Activated naive CD4-positive, alpha-beta T cell (primary cell): ENCODE data around the gene HIF3A.

Source experiments
- DNase-seq, 4 experiments: peaks; one replicate each; lab custom pipeline; 2025; lab: John Stamatoyannopoulos, UW

HIF3A gene

DNA sequence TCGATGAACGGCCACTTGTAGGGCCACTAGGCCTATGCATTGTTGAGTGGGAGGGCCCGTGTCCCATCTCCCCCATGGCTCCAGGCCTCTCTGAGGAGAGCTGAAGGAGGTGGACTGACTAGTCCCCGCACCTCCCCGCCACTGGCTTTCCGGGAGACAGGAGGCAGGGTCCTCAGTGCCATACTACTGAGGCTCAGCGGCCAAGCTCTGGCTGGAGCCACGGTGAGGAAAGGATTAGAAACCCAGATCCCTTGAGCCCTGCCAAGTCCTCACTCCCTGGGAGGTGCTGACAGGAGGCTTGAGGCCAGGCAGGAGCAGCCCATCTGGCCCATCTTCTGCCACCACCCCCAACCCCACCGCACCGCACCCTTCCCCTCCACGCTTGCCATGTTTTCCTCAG lies 87.6 kb downstream of the HIF3A start:
- no peak for DNase-seq

DNA sequence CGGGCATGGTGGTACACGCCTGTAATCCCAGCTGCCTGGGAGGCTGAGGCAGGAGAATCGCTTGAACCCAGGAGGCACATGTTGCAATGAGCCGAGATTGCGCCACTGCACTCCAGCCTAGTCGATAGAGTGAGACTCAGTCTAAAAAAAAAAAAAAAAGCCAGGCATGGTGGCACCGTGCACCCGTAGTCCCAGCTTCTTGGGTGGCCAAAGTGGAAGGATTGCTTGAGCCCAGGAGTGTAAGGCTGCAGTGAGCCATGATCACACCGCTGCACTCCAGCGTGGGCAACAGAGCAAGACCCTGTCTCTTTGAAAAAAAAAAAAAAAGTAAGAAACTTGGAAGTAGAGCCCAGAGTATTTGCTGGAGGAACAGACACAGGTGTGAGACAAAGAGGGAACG lies 88.8 kb downstream of the HIF3A start:
- DNase-seq = no peak

DNA sequence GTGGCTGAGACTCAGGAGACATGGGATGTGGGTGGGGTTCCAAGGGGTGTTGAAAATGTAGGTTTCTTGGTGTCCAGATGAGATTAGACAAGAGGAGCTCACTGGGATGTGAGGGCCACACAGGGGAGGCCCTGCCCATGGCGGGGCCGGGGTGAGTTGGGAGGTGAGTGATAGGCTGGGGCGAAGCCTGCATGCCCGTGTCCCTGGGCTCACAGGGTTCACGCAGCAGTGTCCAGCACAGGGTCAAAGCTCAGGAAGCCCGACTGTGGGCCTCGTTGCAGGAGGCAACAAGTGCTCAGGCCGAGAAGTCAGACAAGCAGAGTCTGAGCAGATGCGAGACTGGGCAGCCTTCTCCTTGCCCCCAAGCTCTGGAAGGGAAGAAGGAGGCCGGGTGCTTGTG lies 89.3 kb downstream of the HIF3A start:
- no peak for DNase-seq

DNA sequence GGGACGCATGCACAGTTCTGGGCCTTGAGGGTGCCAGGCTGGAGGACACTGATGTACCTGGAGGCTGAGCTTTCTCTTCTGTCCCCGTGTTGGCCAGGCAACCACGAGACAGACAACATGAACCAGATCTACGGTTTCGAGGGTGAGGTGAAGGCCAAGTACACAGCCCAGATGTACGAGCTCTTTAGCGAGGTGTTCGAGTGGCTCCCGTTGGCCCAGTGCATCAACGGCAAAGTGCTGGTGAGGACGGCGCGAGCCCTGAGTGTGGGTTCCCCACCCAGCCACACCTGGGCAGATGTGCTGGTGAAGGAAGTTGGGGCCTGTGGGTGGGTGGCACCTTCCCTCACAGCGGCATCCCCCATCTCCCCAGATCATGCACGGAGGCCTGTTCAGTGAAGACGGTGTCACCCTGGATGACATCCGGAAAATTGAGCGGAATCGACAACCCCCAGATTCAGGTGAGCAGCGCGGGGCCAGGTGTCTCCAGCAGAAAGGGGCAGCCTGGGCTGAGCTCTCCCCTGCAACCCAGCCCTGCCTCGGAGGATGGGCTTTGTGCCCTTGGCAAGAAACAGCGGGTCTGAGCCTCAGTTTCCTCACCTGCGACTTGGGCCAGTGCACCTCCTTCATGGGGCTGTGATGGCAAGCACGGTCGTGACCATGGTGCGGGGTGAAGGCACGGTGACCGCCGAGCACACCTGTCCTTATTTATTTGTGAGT lies 90.3 kb downstream of the HIF3A start:
- no peak for DNase-seq

DNA sequence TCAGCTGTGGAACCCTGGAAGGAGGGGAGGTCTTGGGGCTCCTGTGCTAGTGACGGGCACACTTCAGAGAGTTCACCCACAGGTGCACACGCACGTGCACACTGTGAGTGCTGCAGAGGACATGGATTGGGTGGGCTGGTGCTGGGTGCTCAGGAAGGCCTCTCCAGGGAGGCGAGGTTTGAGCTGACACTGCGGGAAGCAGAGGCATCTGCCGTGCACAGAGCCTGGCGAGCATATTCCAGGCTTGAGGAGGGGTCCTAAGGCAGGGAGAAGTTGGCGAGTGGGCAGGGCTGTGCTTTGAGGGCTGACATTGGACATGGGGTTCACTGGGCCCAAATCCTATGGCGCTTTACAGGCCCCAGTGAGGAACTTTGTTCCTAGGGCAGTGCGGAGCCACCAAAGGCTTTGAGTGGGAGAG lies 90.9 kb downstream of the HIF3A start:
- no peak for DNase-seq

DNA sequence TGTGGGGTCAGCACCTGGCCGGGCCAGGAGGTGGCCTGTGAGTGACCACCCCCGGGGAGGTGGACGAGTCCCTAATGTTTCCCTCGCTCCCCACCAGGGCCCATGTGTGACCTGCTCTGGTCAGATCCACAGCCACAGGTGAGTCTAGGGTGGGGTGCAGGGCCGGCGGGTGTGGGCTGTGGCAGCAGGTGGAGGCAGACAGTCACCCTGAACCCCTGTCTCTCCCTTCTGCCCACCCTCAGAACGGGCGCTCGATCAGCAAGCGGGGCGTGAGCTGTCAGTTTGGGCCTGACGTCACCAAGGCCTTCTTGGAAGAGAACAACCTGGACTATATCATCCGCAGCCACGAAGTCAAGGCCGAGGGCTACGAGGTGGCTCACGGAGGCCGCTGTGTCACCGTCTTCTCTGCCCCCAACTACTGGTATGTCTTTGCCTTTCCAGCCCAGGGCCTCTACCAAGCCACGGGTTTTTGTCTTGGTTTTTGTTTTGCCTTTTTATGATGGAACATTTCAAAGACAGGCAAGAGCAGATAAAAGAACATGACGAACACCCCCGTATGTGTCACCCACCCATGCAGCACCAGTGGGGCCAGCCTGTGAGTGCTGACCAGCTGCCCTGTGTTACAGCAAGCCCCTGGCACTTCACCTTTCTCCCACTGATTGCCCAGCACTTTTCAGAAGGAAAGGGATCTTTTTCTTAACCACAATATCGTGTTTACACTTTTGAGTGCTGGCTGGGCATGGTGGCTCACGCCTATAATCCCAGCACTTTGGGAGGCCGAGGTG lies 91.7 kb downstream of the HIF3A start:
- DNase-seq = no peak

DNA sequence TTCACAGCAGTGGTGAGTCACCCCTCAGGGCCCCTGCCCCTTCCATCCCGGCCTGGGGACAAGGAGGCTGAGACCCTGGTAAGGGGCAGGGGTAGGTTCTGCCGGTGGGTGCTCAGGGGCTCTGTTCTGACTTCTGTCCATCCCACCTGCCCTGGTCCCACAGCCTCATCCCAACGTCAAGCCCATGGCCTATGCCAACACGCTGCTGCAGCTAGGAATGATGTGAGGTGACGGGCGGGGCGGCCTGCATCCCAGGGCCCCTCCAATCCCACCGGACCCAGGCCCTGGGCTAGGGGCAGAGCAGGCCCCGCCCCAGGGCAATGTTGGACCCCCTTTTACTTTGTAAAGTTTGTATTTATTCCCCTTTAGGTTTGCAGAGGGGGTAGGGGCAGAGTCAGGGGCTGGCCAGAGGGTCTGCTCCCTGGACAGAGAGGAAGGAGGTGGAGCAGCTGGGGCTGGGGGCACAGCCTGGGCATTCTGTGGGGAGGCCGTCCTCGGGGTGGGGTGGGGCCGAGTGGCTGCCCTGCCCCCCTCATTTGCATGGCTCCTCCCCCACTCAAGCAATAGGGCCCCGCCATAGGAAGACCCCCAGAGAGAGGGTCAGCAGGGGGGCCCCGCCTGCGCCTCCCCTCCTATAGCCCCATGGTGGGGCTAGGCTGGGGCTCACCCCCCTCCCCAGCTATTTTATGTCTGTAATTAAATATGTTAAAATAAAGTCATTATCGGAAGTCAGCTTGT lies 93.4 kb downstream of the HIF3A start:
- DNase-seq = no peak

DNA sequence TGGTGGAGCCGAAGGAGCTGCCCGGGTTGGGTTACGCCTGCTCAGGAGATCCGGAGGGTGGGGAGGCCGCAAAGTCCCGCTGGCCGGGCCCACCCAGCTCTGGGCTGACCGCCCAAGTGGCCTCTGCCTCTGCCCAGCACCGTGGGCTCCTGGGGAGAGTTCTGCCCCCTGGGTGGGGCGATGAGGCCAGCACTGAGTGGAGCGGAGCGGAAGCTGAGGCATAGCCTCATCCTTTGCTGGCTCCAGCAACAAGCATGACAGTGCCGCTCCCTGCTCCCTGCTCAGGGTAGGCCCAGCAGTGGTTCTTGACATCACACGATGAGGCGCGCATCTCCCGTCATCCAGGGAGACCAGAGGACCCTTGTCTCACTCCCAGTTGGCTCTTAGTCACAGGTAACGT lies 94.0 kb downstream of the HIF3A start:
- DNase-seq = no peak

DNA sequence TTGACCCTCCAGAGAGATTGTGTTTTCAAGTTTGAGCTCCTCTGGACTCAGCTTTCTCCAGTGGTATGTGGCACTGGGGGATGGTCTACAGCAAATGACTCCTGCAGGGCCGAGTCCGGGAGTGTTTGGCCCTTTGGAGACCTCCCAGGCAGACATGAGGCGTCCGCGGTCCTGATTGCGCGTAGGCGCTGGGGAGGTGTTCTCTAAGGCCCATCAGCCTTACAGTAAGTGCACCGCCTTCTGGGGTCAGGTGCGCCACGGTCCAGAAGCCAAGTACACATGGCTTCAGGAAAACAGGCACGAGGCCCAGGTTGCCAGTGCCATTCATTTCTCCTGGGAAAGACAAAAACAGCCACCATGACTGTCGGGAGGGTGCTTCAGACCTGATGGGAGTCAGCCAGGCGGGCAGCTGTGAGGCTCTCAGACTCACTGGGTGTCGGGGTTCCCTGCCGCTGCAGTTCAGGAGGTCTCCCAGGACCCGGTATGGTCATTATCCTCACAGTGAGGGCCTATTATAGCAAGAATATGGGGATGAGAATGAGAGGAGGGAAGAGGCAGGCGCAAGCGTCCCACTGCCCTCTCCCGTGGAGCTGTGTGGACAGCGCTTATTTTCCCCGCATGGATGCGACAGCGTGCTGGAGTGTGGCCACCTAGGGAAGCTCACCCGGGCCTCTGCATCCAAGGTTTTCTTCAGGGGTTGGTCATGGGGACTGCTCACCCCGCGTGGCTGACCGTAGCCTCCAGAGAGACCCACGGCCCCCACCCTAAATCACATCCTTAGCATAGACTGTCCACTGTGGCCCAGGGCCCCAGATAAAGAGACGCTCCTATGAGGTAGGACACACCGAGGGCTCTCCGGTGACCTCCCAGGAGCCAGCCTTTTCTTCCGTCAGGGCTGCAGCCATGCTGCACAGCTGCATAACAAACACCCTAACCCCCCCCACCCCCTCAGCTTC lies 94.7 kb downstream of the HIF3A start:
- no peak for DNase-seq

DNA sequence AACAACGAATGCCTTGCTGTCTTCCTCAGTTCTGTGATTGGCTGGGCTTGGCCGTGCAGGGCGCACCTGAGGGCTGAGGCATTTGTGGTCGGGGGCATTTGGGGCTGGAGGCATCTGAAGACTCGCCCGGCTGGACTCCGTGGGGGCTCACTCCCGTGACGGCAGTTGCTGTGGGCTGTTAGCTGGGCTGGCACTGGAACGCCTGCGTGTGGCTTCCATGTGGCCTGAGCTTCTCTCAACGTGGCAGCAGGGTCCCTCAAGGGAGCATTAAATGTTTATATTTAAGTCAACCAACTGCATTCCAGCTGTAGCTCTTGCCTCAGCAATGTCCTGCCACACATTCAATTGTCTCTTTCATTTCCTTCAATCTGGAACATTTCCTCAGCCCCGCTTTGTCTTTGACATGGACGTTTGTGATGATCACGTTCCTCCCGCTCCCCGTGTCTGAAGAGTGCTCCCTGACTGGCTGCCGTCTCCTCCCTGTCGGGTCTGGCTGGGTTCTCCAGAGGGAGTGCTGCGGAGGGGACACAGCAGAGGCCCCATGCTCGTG lies 95.5 kb downstream of the HIF3A start:
- DNase-seq = no peak

DNA sequence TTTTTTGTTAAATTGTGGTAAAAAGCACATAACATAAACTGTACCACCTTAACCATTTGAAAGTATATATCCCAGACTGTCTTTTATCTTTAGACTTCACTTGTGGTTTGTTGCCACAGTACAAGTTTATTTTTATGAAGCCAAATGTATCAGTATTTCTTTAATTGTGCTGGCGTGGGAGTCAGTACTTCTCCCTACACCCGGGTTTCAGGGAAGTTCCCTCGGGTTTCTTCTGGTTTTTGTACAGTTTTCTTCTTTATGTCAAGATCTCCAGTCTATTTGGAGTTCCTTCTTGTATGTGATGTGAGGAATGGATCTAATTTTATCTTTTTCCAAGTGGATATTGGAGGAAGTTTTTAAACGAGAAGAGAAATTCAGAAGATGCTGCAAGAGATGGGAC lies 96.0 kb downstream of the HIF3A start:
- no peak for DNase-seq
